DOHH2 (cell line): ENCODE data around the gene NXPH2.

Experiments
- CTCF ChIP-seq: fragments of 200-600 bp; sonication (generic); IDR thresholded peaks from one replicate; pipeline ENCODE4 v1.5.1; 2014; ENCODE audit warnings: antibody characterized with exemption, mild to moderate bottlenecking, low read depth, low read length; ENCODE audit not compliant: poor library complexity, severe bottlenecking
- EZH2phosphoT487 ChIP-seq: fragments of 200-600 bp; sonication (generic); IDR thresholded peaks from 2 replicates; pipeline ENCODE4 v1.6.1; 2017; ENCODE audit warnings: borderline replicate concordance, mild to moderate bottlenecking, antibody characterized with exemption, low read length, moderate library complexity, mixed read lengths

GRCh38 chr2:138626148-138626547 is 154.0 kb downstream of the NXPH2 start:
- TF ChIP-seq CTCF (no peak), EZH2phosphoT487 (no peak)
